ENCODE data around the gene DNAJC30. TPM values are rescaled to one million over a fixed set of nuclear protein-coding genes. Genes with fewer than 3 reads are reported as not detected.
"Not testable (repeated sequence)": the region's sequence is repeated elsewhere in the genome, so short reads cannot be mapped to it uniquely, and the experiment has no call there.

Gene DNAJC30
- total RNA-seq, 2 experiments from 2014 or later: 7.7 to 8.3 TPM

DNA sequence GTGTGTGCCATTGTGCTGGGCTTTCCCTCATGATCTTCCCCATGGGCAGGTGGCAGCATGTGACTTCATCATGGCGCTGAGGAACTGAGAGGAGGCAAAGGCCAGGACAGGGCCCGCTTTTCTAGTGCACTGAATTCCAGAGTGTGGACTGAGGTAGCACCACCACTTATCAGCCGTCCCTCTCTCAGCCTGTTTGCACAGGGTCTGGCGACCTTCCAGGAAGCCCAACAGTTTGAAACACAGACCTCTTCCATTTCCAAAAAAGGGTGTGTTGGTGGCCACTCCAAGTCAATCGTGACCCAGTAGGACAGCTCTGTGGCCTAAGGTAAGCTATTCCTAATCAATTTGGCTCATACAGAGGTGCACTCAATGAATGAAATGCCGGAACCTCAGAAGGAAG lies 4.4 kb downstream of the DNAJC30 start:
- Mint-ChIP-seq H3K27ac (no peak overlapping the region), H3K27me3 (ENCODE audit: low read depth) (no peaks in the 10 kb centered on the region), H3K36me3 (ENCODE audit: low read depth) (peaks cover 23% of the 10 kb centered on the region), H3K4me3 (no peak overlapping the region), H3K4me1 (ENCODE audit: low read depth) (peaks cover 35% of the 10 kb centered on the region), H3K9me3 (ENCODE audit: insufficient read depth) (no peaks in the 10 kb centered on the region)
- ChIA-PET POLR2A (no interaction called here), CTCF (interaction anchor here (1.6 kb wide), 1 partner anchor 47 kb away, joined by 4 read pairs; no protein-coding TSS in a partner anchor)
- DNase-seq (no peak), ATAC-seq (no peak)

DNA sequence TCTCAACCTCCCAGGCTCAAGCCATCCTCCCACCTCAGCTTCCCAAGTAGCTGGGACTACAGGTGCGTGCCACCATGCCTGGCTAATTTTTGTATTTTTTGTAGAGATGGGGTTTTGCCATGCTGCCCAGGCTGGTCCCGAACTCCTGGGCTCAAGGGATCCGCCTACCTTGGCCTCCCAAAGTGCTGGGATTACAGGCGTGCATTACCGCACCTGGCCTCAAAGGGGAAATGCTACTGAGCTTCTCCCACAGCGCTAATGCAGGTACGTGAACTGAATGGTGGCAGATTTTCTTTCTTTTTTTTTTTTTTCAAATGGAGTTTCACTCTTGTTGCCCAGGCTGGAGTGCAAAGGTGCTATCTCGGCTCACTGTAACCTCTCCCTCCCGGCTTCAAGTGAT lies 7.2 kb downstream of the DNAJC30 start:
- peaks cover 18% of the 10 kb centered on the region for H3K36me3 Mint-ChIP-seq (ENCODE audit: low read depth)
- POLR2A ChIA-PET; H3K27me3 Mint-ChIP-seq (ENCODE audit: low read depth); H3K4me3 Mint-ChIP-seq; ATAC-seq; DNase-seq; H3K27ac Mint-ChIP-seq; H3K9me3 Mint-ChIP-seq (ENCODE audit: insufficient read depth): not testable (repeated sequence)
- CTCF ChIA-PET: interaction anchor here (1.2 to 1.6 kb wide), 4 partner anchors 8 to 70 kb away, joined by 3 to 4 read pairs (median 3); partner anchors contain the start of gene VPS37D
- peaks cover 18% of the 10 kb centered on the region for H3K4me1 Mint-ChIP-seq (ENCODE audit: low read depth)

DNA sequence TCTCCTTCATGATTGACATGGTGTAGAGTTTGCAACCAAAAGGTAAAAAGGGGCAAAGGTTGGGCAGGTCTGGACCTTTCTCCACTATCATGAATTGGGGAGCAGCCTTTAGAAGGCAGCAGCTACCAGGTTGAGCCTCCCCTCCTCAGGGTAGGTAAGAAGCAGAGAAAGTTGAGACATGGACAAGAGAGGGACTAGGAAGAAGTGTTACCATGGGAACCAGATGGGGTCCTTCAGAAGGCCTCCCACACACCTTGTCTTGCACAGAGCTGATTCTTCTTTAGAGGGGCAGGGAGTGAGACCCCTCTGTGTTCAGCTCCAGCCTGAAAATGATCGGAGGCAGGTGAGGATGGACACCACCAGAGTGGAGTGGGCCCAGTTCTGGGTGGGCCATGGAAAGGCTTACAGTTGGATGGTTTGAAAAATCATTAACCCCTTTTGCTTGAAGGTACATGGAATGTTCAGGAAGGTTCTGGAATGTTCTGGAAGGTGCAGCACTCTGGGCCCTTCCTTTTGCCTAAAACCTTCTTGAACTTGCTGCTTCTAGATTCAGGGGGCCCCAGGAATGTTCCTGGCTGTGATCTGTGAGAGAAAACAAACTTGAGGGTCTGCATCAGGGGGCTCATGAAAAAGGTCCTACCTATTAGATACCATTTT lies 8.7 kb downstream of the DNAJC30 start:
- H3K9me3 Mint-ChIP-seq (ENCODE audit: insufficient read depth): no peaks in the 10 kb centered on the region
- ATAC-seq (no peak), DNase-seq (no peak)
- POLR2A ChIA-PET: interaction anchor here (0.6 to 0.8 kb wide), 2 partner anchors 182 to 385 kb away, joined by 3 read pairs; no protein-coding TSS in a partner anchor
- H3K27me3 Mint-ChIP-seq (ENCODE audit: low read depth): peaks cover 8% of the 10 kb centered on the region
- no peak overlapping the region for H3K4me3 Mint-ChIP-seq
- CTCF ChIA-PET: interaction anchor here (0.9 to 1.4 kb wide), 5 partner anchors 23 to 68 kb away, joined by 3 read pairs; no protein-coding TSS in a partner anchor
- H3K4me1 Mint-ChIP-seq (ENCODE audit: low read depth): peaks cover 7% of the 10 kb centered on the region
- H3K27ac Mint-ChIP-seq: no peak overlapping the region
- peaks cover 14% of the 10 kb centered on the region for H3K36me3 Mint-ChIP-seq (ENCODE audit: low read depth)

DNA sequence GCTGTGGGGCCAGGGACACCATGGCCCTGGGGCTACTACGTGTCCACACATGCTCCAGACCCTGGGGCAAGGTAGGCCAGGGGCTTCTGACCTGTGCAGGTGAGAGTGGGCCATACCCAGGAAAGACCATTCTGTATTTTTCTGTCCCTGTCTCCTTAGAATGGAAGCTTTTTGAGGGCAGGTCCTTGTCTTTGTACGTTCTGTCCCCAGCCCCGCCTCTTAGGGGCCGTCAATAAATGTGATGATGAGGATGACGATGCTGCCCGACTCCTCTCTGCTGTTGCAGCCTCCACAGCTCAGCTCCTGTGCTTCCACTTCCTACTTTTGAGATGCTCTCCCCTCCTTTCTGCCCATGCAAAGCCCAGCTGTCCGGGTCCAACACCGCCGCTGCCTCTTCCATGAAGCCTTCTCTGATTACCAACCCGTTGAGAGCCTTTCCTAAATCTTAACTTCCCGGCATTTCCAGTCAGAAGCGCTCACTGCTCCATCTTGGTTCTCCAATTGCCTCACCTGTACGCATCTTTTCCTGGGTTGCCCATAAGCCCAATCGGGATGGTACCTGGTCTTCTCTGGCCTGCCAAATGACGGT lies 11.3 kb downstream of the DNAJC30 start:
- ATAC-seq (no peak), DNase-seq (peak; percentile 19)
- peaks cover 19% of the 10 kb centered on the region for H3K27me3 Mint-ChIP-seq (ENCODE audit: low read depth)
- peaks cover 4% of the 10 kb centered on the region for H3K4me1 Mint-ChIP-seq (ENCODE audit: low read depth)
- H3K4me3 Mint-ChIP-seq: no peak overlapping the region
- POLR2A ChIA-PET: interaction anchor here (1.6 kb wide), 1 partner anchor 163 kb away, joined by 4 read pairs; no protein-coding TSS in a partner anchor
- CTCF ChIA-PET: no interaction called here
- no peaks in the 10 kb centered on the region for H3K9me3 Mint-ChIP-seq (ENCODE audit: insufficient read depth)
- H3K27ac Mint-ChIP-seq: no peak overlapping the region
- H3K36me3 Mint-ChIP-seq (ENCODE audit: low read depth): no peaks in the 10 kb centered on the region

DNA sequence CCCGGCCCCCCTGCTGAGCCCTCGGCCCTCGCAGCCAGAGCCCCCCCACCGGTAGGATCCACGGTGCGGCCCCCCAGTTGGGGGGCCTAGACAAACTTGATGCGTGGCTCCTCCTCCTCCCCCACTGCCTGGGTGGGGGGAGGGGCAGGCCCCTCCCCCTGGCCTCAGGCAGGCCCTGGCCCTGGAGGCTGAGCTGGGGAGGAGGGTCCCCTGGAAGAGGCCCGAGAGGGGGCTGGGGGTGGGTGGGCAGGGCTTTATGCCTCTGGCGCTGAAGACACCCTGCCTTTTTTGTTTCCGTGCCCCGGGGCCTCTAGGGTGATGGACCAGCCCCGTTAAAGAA lies 12.0 kb downstream of the DNAJC30 start:
- DNase-seq: no peak
- Mint-ChIP-seq H3K27ac (no peak overlapping the region), H3K36me3 (ENCODE audit: low read depth) (no peaks in the 10 kb centered on the region), H3K9me3 (ENCODE audit: insufficient read depth) (no peaks in the 10 kb centered on the region), H3K4me1 (ENCODE audit: low read depth) (peaks cover 4% of the 10 kb centered on the region), H3K4me3 (no peak overlapping the region), H3K27me3 (ENCODE audit: low read depth) (peaks cover 19% of the 10 kb centered on the region)
- ChIA-PET CTCF (no interaction called here), POLR2A (interaction anchor here (1.6 kb wide), 1 partner anchor 163 kb away, joined by 4 read pairs; no protein-coding TSS in a partner anchor)
- ATAC-seq: no peak

DNA sequence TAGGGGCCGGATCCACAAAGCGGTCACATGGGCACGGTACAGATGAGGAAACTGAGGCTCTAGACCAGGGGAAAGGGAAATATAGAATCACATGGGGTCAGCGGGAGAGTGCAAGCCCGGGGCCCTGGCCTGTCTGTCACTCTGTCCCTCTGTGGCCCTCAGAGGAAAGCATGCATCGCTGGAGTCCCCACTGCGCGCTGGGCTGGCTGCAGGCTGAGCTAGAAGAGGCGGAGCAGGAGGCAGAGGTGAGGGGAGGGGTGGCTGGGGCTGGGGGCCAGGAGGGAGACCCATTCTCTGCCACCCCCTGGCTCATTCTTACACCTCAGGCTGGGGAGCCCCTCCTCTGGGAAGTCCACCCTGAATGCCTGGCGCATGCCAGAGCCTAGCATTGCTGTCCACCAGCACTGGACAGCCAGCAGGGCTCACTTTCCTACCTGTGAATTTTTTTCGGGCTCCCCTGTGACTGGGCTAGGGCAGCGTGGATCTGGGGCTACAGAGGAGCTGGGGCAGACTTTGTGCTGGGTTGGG lies 13.3 kb downstream of the DNAJC30 start:
- Mint-ChIP-seq H3K9me3 (ENCODE audit: insufficient read depth) (no peaks in the 10 kb centered on the region), H3K36me3 (ENCODE audit: low read depth) (no peaks in the 10 kb centered on the region), H3K4me1 (ENCODE audit: low read depth) (peaks cover 5% of the 10 kb centered on the region), H3K4me3 (no peak overlapping the region), H3K27me3 (ENCODE audit: low read depth) (peaks cover 28% of the 10 kb centered on the region), H3K27ac (no peak overlapping the region)
- ATAC-seq (no peak), DNase-seq (no peak)
- CTCF ChIA-PET: no interaction called here
- POLR2A ChIA-PET: interaction anchor here (0.5 kb wide), 1 partner anchor 27 kb away, joined by 3 read pairs; no protein-coding TSS in a partner anchor

DNA sequence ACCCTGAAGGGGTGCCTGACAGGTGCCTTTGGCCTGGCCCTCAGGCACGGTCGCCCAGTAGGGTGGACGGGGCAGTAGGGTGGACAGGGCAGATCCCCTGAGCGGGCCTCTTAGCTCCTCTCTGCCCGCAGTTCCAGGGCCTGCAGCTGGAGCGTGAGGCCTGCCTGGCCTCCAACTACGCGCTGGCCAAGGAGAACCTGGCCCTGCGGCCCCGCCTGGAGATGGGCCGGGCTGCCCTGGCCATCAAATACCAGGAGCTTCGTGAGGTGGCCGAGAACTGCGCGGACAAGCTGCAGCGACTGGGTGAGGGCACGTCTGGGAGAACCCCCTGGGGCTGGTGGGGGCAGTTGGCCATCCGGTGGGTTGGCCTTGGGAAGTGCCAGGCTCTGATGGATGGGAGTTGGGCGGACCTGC lies 14.0 kb downstream of the DNAJC30 start:
- no peak overlapping the region for H3K4me3 Mint-ChIP-seq
- no peak for DNase-seq
- ChIA-PET POLR2A (interaction anchor here (0.5 kb wide), 1 partner anchor 28 kb away, joined by 3 read pairs; no protein-coding TSS in a partner anchor), CTCF (interaction anchor here (0.9 to 1.1 kb wide), 2 partner anchors 19 to 62 kb away, joined by 3 to 4 read pairs; no protein-coding TSS in a partner anchor)
- no peaks in the 10 kb centered on the region for H3K9me3 Mint-ChIP-seq (ENCODE audit: insufficient read depth)
- ATAC-seq: no peak
- H3K4me1 Mint-ChIP-seq (ENCODE audit: low read depth): peaks cover 5% of the 10 kb centered on the region
- peaks cover 33% of the 10 kb centered on the region for H3K27me3 Mint-ChIP-seq (ENCODE audit: low read depth)
- H3K36me3 Mint-ChIP-seq (ENCODE audit: low read depth): no peaks in the 10 kb centered on the region
- no peak overlapping the region for H3K27ac Mint-ChIP-seq

DNA sequence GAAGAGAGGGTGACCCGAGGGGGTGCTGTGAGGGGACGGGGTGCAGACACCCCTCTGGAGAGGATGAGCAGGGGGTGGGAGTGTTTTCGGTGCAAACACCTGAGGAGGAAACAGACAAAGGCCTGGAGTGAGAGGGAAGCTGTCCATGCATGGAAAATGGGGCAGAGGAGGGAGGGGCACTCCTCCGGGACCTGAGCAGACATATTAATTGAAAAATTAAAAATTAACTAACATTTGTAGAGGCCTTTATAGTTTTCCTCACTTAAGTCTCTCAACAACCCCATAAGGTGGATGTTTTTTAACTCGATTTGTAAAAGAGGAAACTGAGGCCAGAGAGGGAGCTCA lies 14.4 kb downstream of the DNAJC30 start:
- ATAC-seq (no peak), DNase-seq (no peak)
- Mint-ChIP-seq H3K27me3 (ENCODE audit: low read depth) (peaks cover 35% of the 10 kb centered on the region), H3K4me1 (ENCODE audit: low read depth) (peaks cover 5% of the 10 kb centered on the region), H3K27ac (no peak overlapping the region), H3K9me3 (ENCODE audit: insufficient read depth) (no peaks in the 10 kb centered on the region), H3K36me3 (ENCODE audit: low read depth) (no peaks in the 10 kb centered on the region), H3K4me3 (peak overlapping the region; percentile 31)
- CTCF ChIA-PET: interaction anchor here (0.9 to 1.1 kb wide), 2 partner anchors 19 to 62 kb away, joined by 3 to 4 read pairs; no protein-coding TSS in a partner anchor
- POLR2A ChIA-PET: no interaction called here

DNA sequence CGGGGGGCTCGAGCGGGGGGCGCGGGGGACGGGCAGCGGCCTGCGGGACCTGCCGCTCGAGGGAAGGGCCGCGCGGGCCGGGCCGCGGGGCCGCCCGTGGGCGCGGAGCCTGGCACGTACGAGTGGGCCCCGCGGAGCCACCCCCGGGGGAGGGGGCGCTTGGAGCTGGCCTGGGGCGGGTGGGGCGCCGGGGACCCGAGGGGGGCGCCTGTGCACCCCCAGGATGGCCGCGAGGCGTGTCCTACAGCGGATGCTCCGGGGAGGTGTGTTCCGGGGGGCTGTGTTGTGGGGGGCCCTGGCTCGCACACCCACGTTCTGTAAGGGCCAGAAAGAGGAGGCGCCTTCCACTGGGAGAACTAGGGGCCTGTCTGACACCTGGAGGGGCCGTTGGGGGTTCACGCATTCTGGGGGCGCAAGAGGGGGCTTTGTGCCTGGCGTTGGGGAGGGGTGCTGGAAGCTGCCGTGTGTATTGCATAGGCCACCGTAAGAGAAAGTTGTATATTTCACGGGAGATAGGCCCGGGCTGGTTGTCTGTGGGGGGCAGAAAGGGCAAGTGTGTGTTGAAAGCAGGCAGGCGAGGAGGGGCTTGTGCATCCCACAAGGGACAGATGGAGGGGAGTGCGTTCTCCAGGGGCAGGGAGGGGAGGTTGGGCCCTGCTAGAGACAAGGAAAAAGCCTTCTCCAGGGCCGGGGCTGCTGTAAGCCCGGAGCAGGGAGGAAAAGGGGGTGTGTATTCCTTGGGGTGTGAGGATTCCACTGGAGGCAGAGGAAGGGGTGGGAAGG lies 15.0 kb downstream of the DNAJC30 start:
- POLR2A ChIA-PET: no interaction called here
- ATAC-seq (no peak), DNase-seq (no peak)
- CTCF ChIA-PET: interaction anchor here (0.9 to 1.2 kb wide), 8 partner anchors 8 to 66 kb away, joined by 3 to 6 read pairs (median 3); no protein-coding TSS in a partner anchor
- Mint-ChIP-seq H3K9me3 (ENCODE audit: insufficient read depth) (no peaks in the 10 kb centered on the region), H3K36me3 (ENCODE audit: low read depth) (no peaks in the 10 kb centered on the region), H3K27ac (no peak overlapping the region), H3K27me3 (ENCODE audit: low read depth) (peaks cover 36% of the 10 kb centered on the region), H3K4me1 (ENCODE audit: low read depth) (peaks cover 5% of the 10 kb centered on the region), H3K4me3 (peak overlapping the region; percentile 49)

DNA sequence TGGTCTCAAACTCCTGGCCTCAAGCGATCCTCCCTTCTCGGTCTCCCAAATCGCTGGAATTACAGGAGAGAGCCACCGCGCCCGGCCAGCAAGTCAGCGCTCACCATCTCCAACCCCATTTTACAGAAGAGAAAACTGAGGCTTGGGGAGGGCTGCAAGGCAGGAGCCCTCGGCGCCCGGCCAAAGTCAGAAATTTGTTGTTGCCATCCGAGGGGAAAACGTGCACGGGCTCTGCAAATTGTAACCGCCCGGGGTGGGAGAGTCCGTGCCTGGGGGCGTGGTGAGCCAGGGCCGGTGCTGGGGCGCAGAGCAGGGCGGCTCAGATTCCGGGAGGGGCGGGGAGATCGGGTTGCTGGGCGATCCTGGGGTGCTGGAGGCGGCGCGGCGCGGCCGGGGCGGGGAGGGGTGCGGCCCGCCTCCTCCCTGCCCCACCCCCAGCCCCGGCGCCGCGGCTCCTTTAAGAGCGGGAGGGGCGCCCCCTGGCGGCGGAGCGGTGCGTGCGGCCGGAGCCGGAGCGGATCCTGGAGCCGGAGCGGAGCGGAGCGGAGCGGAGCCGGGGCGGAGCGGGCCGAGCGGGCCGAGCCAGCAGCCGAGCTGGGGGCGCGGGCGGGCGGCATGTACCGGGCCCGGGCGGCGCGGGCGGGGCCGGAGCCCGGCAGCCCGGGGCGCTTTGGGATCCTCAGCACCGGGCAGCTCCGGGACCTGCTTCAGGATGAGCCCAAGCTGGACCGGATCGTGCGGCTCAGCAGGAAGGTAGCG lies 15.7 kb downstream of the DNAJC30 start, which contains the start of gene VPS37D:
Gene VPS37D, plus strand, starts transcription at position 488 of the 759 bp plus-strand sequence. Its CDS starts 128 bp downstream, at position 616.
- peaks cover 42% of the 10 kb centered on the region for H3K27me3 Mint-ChIP-seq (ENCODE audit: low read depth)
- H3K27ac Mint-ChIP-seq: no peak within 1 kb of the TSS
- peak; percentile 94 for DNase-seq
- H3K4me1 Mint-ChIP-seq (ENCODE audit: low read depth): peaks cover 5% of the 10 kb centered on the region
- peak within 1 kb of the TSS; percentile 70 for H3K4me3 Mint-ChIP-seq
- POLR2A ChIA-PET: no interaction called here
- CTCF ChIA-PET: interaction anchor here (0.7 to 1.2 kb wide), 7 partner anchors 9 to 67 kb away, joined by 3 to 6 read pairs (median 3); no protein-coding TSS in a partner anchor
- no peaks in the 10 kb centered on the region for H3K9me3 Mint-ChIP-seq (ENCODE audit: insufficient read depth)
- H3K36me3 Mint-ChIP-seq (ENCODE audit: low read depth): no peaks in the 10 kb centered on the region
- peak; percentile 97 for ATAC-seq

DNA sequence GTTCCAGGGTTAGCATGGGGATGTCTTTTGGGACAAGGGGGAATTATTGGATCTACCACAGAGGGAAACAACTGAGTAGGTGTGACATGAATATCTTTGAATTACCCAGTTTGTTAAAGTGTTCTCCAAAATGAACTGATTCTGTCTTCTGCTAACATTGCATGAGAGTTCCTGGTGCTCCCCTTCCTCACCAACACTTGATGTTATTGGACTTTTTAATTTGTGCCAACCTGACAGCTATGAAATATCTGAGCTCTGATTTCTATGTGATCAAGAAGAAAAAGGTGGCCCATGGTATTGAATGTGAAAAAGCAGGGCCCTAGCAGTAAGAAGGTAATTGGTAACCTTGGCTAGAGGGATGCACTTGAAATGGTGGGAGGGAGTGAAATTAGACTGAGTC lies 20.2 kb downstream of the DNAJC30 start:
- no peak for DNase-seq
- Mint-ChIP-seq H3K27ac (no peak overlapping the region), H3K9me3 (ENCODE audit: insufficient read depth) (no peaks in the 10 kb centered on the region), H3K4me1 (ENCODE audit: low read depth) (peaks cover 5% of the 10 kb centered on the region), H3K4me3 (no peak overlapping the region), H3K27me3 (ENCODE audit: low read depth) (peaks cover 34% of the 10 kb centered on the region), H3K36me3 (ENCODE audit: low read depth) (no peaks in the 10 kb centered on the region)
- POLR2A ChIA-PET: no interaction called here
- CTCF ChIA-PET: interaction anchor here (1.5 kb wide), 1 partner anchor 72 kb away, joined by 3 read pairs; no protein-coding TSS in a partner anchor
- no peak for ATAC-seq

Measured in activated CD8-positive, alpha-beta T cell treated with anti-CD3 and anti-CD28 coated beads, Interleukin-2, amount 10 ng/mL, durations not matched to agents 7 days and 5 days (primary cell).